OCI-LY3 (cell line): ENCODE data around the gene CFAP77.

Source experiments
- CTCF ChIP-seq: fragments of 200-600, 300-600 bp; sonication (generic); IDR thresholded peaks from 2 replicates; pipeline ENCODE4 v1.5.1; 2014; ENCODE audit warnings: antibody characterized with exemption, low read length, low read depth
- EZH2phosphoT487 ChIP-seq: fragments of 200-600 bp; shearing (Covaris generic); IDR thresholded peaks from 2 replicates; pipeline ENCODE4 v1.6.1; 2018; ENCODE audit warnings: antibody characterized with exemption, mixed run types, low read depth

GRCh38 chr9:132487351-132487791 is 77.4 kb downstream of the CFAP77 start:
- TF ChIP-seq CTCF = no peak
- TF ChIP-seq EZH2phosphoT487 = no peak
